HFFc6 (cell line): ENCODE results near the gene REPS2. TPM values are rescaled to one million over a fixed set of nuclear protein-coding genes. Genes with fewer than 3 reads are reported as not detected.

Experiments used
- DNase-seq: peaks from one replicate; pipeline ENCODE4 v3.0.0-alpha.2; 2018
- H3K27ac Mint-ChIP-seq: 2 replicates; pipeline ENCODE4 v1.8.0; 2020; ENCODE audit warnings: mild to moderate bottlenecking, mixed read lengths
- H3K27me3 Mint-ChIP-seq: 2 replicates; pipeline ENCODE4 v1.8.0; 2021; ENCODE audit warnings: mild to moderate bottlenecking, moderate library complexity, mixed read lengths; ENCODE audit not compliant: insufficient read depth
- H3K36me3 Mint-ChIP-seq: 2 replicates; pipeline ENCODE4 v1.8.0; 2021; ENCODE audit warnings: low read depth, mixed read lengths
- H3K4me1 Mint-ChIP-seq: 2 replicates; pipeline ENCODE4 v1.8.0; 2020; ENCODE audit warnings: low read depth, mixed read lengths
- H3K4me3 Mint-ChIP-seq: 2 replicates; pipeline ENCODE4 v1.8.0; 2020; ENCODE audit warnings: mild to moderate bottlenecking, moderate library complexity, mixed read lengths
- H3K9me3 Mint-ChIP-seq: 2 replicates; pipeline ENCODE4 v1.8.0; 2020; ENCODE audit warnings: mild to moderate bottlenecking, mixed read lengths
- CTCF ChIP-seq: fragments of 200-600 bp; sonication (generic); IDR thresholded peaks from 2 replicates; pipeline ENCODE4 v1.5.0; 2021; ENCODE audit warnings: antibody characterized with exemption, mild to moderate bottlenecking
- total RNA-seq, 6 experiments: library from RNA; stranded (reverse); fragmentation: NEBNext Ultra II Directional; extraction: Animal tissue kit (Norgen Biotek cat#: 25700); gene quantifications; 2 replicates in 1 of 6; 3 replicates in 5 of 6; pipeline ENCODE4 v1.2.3, GENCODE V29; 2021

Gene REPS2
- total RNA-seq, 6 experiments from 2014 or later = 0.06 to 0.23 (median 0.10) TPM; not detected in 1

- Mint-ChIP-seq H3K4me1 (no peaks in the 10 kb centered on the region), H3K9me3 (no peaks in the 10 kb centered on the region), H3K4me3 (no peak overlapping the region), H3K27me3 (peaks cover 9% of the 10 kb centered on the region), H3K27ac (no peak overlapping the region), H3K36me3 (no peaks in the 10 kb centered on the region)
- no peak for TF ChIP-seq CTCF
- DNase-seq = no peak
Measured at GRCh38 chrX:17095161-17095560, 148.7 kb downstream of the REPS2 start.

- Mint-ChIP-seq H3K4me1 (no peaks in the 10 kb centered on the region), H3K27me3 (peaks cover 13% of the 10 kb centered on the region), H3K36me3 (no peaks in the 10 kb centered on the region), H3K9me3 (no peaks in the 10 kb centered on the region), H3K4me3 (no peak overlapping the region), H3K27ac (no peak overlapping the region)
- DNase-seq = no peak
- TF ChIP-seq CTCF = no peak
Measured at GRCh38 chrX:17098516-17099247, 152.2 kb downstream of the REPS2 start.

- Mint-ChIP-seq H3K27ac (no peak overlapping the region), H3K9me3 (no peaks in the 10 kb centered on the region), H3K4me1 (no peaks in the 10 kb centered on the region), H3K4me3 (no peak overlapping the region), H3K36me3 (no peaks in the 10 kb centered on the region), H3K27me3 (peaks cover 9% of the 10 kb centered on the region)
- no peak for DNase-seq
- no peak for TF ChIP-seq CTCF
Measured at GRCh38 chrX:17104433-17104832, 158.0 kb downstream of the REPS2 start.

GRCh38 chrX:17120816-17121215 lies 174.4 kb downstream of the REPS2 start:
- Mint-ChIP-seq H3K36me3 (no peaks in the 10 kb centered on the region), H3K27me3 (peaks cover 1% of the 10 kb centered on the region; the same call in 1 of the 2 replicates), H3K4me1 (no peaks in the 10 kb centered on the region), H3K9me3 (no peaks in the 10 kb centered on the region), H3K4me3 (no peak overlapping the region), H3K27ac (no peak overlapping the region)
- no peak for TF ChIP-seq CTCF
- DNase-seq = no peak

GRCh38 chrX:17154001-17154400 lies 207.5 kb downstream of the REPS2 start:
- H3K9me3 Mint-ChIP-seq = no peaks in the 10 kb centered on the region
- TF ChIP-seq CTCF = no peak
- H3K36me3 Mint-ChIP-seq = no peaks in the 10 kb centered on the region
- H3K4me3 Mint-ChIP-seq = no peak overlapping the region
- H3K27ac Mint-ChIP-seq = no peak overlapping the region
- no peaks in the 10 kb centered on the region; the same call in 1 of the 2 replicates for H3K4me1 Mint-ChIP-seq
- H3K27me3 Mint-ChIP-seq = no peaks in the 10 kb centered on the region; the same call in 1 of the 2 replicates
- DNase-seq = peak; percentile 15
